HAP-1 (cell line): ENCODE results near the gene LAMA2.

Experiments
- DNase-seq, 2 experiments: peaks; one replicate each; pipeline ENCODE4 v3.0.0-alpha.2; 2016 to 2020; ENCODE audit warnings: low spot score in 2 of 2
- H3K27me3 ChIP-seq: fragments of 250-450 bp; sonication (Bioruptor Pico); 2 replicates; pipeline ENCODE4 v1.5.1; 2020; ENCODE audit warnings: low read depth, mild to moderate bottlenecking, moderate library complexity
- H3K36me3 ChIP-seq: fragments of 250-450 bp; sonication (Bioruptor Pico); replicated peaks from 2 replicates; pipeline ENCODE4 v1.5.1; 2020; ENCODE audit warnings: mild to moderate bottlenecking
- H3K4me1 ChIP-seq: fragments of 250-450 bp; sonication (Bioruptor Pico); 2 replicates; pipeline ENCODE4 v1.5.1; 2020; ENCODE audit warnings: mild to moderate bottlenecking
- H3K4me3 ChIP-seq: fragments of 250-450 bp; sonication (Bioruptor Pico); 2 replicates; pipeline ENCODE4 v1.5.1; 2020; ENCODE audit warnings: mild to moderate bottlenecking, moderate library complexity
- H3K9me3 ChIP-seq: fragments of 250-450 bp; sonication (Bioruptor Pico); 2 replicates; pipeline ENCODE4 v1.5.1; 2020; ENCODE audit warnings: mild to moderate bottlenecking, moderate library complexity
- in situ Hi-C: fragments of 300-500 bp; cut with MboI; formaldehyde crosslinking; loops from 3 replicates; pipeline ENCODE4 v1.14.3; 2020; ENCODE audit warnings: low sequenced_read_pairs, inconsistent platforms, mixed read lengths

Gene LAMA2

DNA sequence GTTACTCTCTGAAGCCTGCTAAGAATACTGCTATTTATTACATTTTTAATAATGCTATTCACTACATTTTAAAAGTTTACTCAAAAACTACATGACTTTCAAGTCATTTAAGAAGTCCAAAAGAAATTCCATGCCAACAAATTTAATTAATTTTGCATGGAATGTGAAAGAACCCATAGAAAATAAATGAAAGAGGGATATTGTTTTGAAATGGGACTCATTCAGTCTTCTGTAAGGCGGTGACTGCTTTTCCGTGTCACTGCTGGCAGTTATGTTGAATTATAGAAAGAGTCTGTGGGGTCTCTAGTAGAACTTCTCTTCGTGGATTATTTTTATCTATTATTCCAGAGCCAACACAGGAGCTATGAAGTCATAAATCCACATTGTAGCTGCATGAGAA, 211.2 kb downstream of the LAMA2 start:
- in situ Hi-C loops: no loop called here
- Histone ChIP-seq H3K9me3 (no peaks in the 10 kb centered on the region), H3K4me1 (peaks cover 25% of the 10 kb centered on the region), H3K27me3 (no peaks in the 10 kb centered on the region), H3K36me3 (no peaks in the 10 kb centered on the region; the same call in 1 of the 2 replicates), H3K4me3 (no peak overlapping the region)
- no peak for DNase-seq

- no peaks in the 10 kb centered on the region for H3K9me3 ChIP-seq
- in situ Hi-C loops: no loop called here
- no peaks in the 10 kb centered on the region for H3K36me3 ChIP-seq
- no peaks in the 10 kb centered on the region for H3K27me3 ChIP-seq
- DNase-seq: peak; percentile 9 to 19
- no peak overlapping the region for H3K4me3 ChIP-seq
- H3K4me1 ChIP-seq: peaks cover 25% of the 10 kb centered on the region
Measured at GRCh38 chr6:129096651-129097290, 213.8 kb downstream of the LAMA2 start.

DNA sequence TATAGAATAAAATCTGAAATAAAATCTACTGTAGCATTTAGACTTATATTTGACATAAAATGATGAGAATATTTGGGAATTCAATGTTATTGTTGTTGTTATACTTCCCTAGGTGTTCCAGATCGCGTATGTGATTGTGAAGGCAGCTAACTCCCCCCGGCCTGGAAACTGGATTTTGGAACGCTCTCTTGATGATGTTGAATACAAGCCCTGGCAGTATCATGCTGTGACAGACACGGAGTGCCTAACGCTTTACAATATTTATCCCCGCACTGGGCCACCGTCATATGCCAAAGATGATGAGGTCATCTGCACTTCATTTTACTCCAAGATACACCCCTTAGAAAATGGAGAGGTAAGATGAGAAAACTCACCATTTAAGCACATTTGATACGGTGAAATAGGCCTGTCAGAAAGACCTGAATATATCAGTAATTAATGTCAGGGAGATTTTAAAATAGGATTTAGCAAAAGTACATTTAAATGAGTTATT, 215.2 kb downstream of the LAMA2 start:
- no peaks in the 10 kb centered on the region for H3K9me3 ChIP-seq
- no peak for DNase-seq
- peaks cover 22% of the 10 kb centered on the region for H3K4me1 ChIP-seq
- H3K36me3 ChIP-seq: no peaks in the 10 kb centered on the region
- no peaks in the 10 kb centered on the region for H3K27me3 ChIP-seq
- no peak overlapping the region for H3K4me3 ChIP-seq
- in situ Hi-C loops: no loop called here

GRCh38 chr6:129099696-129100095, 216.8 kb downstream of the LAMA2 start:
- in situ Hi-C loops: no loop called here
- Histone ChIP-seq H3K36me3 (no peaks in the 10 kb centered on the region), H3K4me1 (peaks cover 22% of the 10 kb centered on the region), H3K27me3 (no peaks in the 10 kb centered on the region), H3K4me3 (no peak overlapping the region), H3K9me3 (no peaks in the 10 kb centered on the region)
- no peak for DNase-seq

GRCh38 chr6:129100164-129100563, 217.2 kb downstream of the LAMA2 start:
- Histone ChIP-seq H3K9me3 (no peaks in the 10 kb centered on the region), H3K4me3 (no peak overlapping the region), H3K4me1 (peaks cover 19% of the 10 kb centered on the region), H3K27me3 (no peaks in the 10 kb centered on the region), H3K36me3 (no peaks in the 10 kb centered on the region)
- in situ Hi-C loops: no loop called here
- no peak for DNase-seq

DNA sequence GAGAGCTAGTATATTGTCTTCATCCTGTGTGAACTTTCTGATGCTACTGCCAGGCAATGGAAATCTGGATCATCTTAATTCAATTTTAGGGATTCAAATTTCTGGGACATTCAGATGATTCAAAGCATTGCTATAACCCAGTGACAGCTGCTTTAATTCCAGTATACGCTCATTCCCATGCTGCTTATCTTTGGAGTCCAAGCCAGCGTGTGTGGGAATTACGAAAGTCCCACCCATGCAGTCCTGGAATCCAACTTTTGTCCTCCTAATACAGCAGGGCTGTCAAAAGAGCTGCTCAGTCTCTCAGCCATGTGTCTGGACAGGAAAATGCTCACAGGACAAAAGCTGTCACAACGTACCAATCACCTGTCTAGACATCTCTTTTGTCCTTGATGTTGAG, 219.8 kb downstream of the LAMA2 start:
- Histone ChIP-seq H3K4me3 (no peak overlapping the region), H3K4me1 (peaks cover 11% of the 10 kb centered on the region), H3K27me3 (no peaks in the 10 kb centered on the region), H3K36me3 (no peaks in the 10 kb centered on the region), H3K9me3 (no peaks in the 10 kb centered on the region)
- DNase-seq: no peak
- in situ Hi-C loops: no loop called here

- Histone ChIP-seq H3K4me1 (no peaks in the 10 kb centered on the region; the same call in 1 of the 2 replicates), H3K36me3 (no peaks in the 10 kb centered on the region), H3K27me3 (no peaks in the 10 kb centered on the region), H3K9me3 (no peaks in the 10 kb centered on the region), H3K4me3 (no peak overlapping the region)
- no peak for DNase-seq
- in situ Hi-C loops: no loop called here
Measured at GRCh38 chr6:129104131-129104530, 221.2 kb downstream of the LAMA2 start.

DNA sequence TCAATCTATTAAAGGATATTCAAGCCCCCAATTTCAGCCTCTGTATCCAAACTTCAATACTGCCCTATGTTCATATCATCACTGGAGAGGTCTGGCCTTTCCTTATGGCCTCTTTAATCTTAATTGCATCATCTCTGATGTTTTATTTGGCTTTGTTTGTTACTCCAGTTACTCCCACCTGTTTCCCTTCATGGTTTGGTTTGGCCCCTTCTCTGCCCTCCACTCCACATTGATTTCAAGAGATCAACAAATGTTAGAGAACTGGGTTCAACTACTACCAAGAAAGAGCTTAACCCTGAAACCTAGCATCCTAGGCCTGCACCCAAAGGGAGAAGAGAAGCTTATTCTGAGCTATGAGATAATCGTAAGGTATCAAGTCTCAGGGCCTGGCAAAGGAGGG, 221.6 kb downstream of the LAMA2 start:
- DNase-seq: no peak
- no peaks in the 10 kb centered on the region for H3K27me3 ChIP-seq
- in situ Hi-C loops: no loop called here
- no peaks in the 10 kb centered on the region; the same call in 1 of the 2 replicates for H3K4me1 ChIP-seq
- H3K4me3 ChIP-seq: no peak overlapping the region
- H3K36me3 ChIP-seq: no peaks in the 10 kb centered on the region
- H3K9me3 ChIP-seq: no peaks in the 10 kb centered on the region

- Histone ChIP-seq H3K9me3 (no peaks in the 10 kb centered on the region), H3K4me1 (no peaks in the 10 kb centered on the region), H3K36me3 (no peaks in the 10 kb centered on the region), H3K27me3 (no peaks in the 10 kb centered on the region), H3K4me3 (no peak overlapping the region)
- in situ Hi-C loops: no loop called here
- no peak for DNase-seq
Measured at GRCh38 chr6:129105035-129105434, 222.1 kb downstream of the LAMA2 start.

- H3K4me1 ChIP-seq: no peaks in the 10 kb centered on the region; the same call in 1 of the 2 replicates
- in situ Hi-C loops: no loop called here
- no peaks in the 10 kb centered on the region for H3K9me3 ChIP-seq
- no peaks in the 10 kb centered on the region for H3K36me3 ChIP-seq
- H3K4me3 ChIP-seq: no peak overlapping the region
- H3K27me3 ChIP-seq: no peaks in the 10 kb centered on the region
- DNase-seq: no peak
Measured at GRCh38 chr6:129105793-129106192, 222.9 kb downstream of the LAMA2 start.

- H3K4me3 ChIP-seq: no peak overlapping the region
- no peak for DNase-seq
Measured at GRCh38 chr6:129108337-129108736, 225.4 kb downstream of the LAMA2 start.

GRCh38 chr6:129110690-129111343, 227.9 kb downstream of the LAMA2 start:
- no peak overlapping the region for H3K4me3 ChIP-seq
- H3K9me3 ChIP-seq: no peaks in the 10 kb centered on the region
- H3K36me3 ChIP-seq: no peaks in the 10 kb centered on the region
- in situ Hi-C loops: no loop called here
- DNase-seq: no peak
- H3K4me1 ChIP-seq: no peaks in the 10 kb centered on the region; the same call in 1 of the 2 replicates
- H3K27me3 ChIP-seq: no peaks in the 10 kb centered on the region

More at GRCh38 chr6:129108337-129108736, 225.4 kb downstream of the LAMA2 start:
- no peaks in the 10 kb centered on the region for H3K36me3 ChIP-seq
- H3K9me3 ChIP-seq: no peaks in the 10 kb centered on the region
- in situ Hi-C loops: no loop called here
- H3K4me1 ChIP-seq: no peaks in the 10 kb centered on the region; the same call in 1 of the 2 replicates
- H3K27me3 ChIP-seq: no peaks in the 10 kb centered on the region

DNA sequence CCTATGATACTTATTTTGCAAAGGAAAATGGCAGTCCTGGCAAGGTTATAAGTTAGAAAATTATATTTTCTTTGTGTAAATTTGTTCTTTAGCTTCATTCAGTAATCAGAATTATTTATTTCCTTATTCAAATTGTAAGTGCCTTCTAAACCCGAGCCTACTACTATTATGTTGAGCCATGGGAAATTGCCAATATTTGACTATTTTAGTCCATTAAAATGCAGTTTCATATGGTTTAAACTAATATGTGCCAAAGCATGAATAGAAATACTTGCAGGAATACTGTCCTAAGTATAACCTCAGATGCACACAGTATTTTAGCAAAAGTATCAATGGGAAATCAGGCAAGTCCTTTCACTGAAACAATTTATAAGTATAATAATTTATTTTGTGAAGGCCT, 228.4 kb downstream of the LAMA2 start:
- no peak for DNase-seq
- Histone ChIP-seq H3K4me1 (no peaks in the 10 kb centered on the region; the same call in 1 of the 2 replicates), H3K9me3 (no peaks in the 10 kb centered on the region), H3K4me3 (no peak overlapping the region), H3K27me3 (no peaks in the 10 kb centered on the region), H3K36me3 (no peaks in the 10 kb centered on the region)
- in situ Hi-C loops: no loop called here

DNA sequence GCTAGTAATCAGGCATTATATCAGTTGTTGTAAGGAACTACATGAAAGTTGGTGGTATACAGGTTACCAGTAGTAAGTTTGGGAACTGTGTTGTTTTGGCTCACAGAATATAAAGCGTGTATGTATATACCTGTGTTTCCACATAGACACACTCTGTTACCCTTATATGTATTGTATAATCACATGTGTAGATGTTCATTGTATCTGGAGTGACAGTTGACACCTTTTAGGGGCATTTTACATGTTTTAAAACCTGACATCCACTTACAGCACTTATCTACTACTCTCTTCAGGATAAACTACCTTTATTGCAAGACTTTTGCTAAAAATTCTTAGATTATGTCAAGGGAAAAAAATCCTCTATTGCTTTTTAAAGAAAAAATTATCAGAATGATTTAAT, 228.9 kb downstream of the LAMA2 start:
- Histone ChIP-seq H3K4me3 (no peak overlapping the region), H3K4me1 (no peaks in the 10 kb centered on the region; the same call in 1 of the 2 replicates), H3K36me3 (no peaks in the 10 kb centered on the region), H3K27me3 (no peaks in the 10 kb centered on the region), H3K9me3 (no peaks in the 10 kb centered on the region)
- DNase-seq: no peak
- in situ Hi-C loops: no loop called here
